ENCODE data around the gene NEDD8.

NEDD8 gene

GRCh38 chr14:24232121-24232644 is at the start of gene NEDD8:
Gene NEDD8 (minus strand): TSS chr14:24232367. CDS start chr14:24232267, 100 bp downstream.
- H3K9ac ChIP-seq (ENCODE audit: low read depth in 1 of 2, low read length in 2 of 2) = peak within 1 kb of the TSS; percentile 92 to 94
- peak within 1 kb of the TSS; percentile 85 for H3K27ac ChIP-seq (ENCODE audit: low read depth, low read length)
- peaks cover 14 to 25% of the 10 kb centered on the region in 2 donors for H3K36me3 ChIP-seq (ENCODE audit: control insufficient read depth in 1 of 2, insufficient read depth in 2 of 2, low read length in 2 of 2)
- peaks cover 22 to 29% of the 10 kb centered on the region in 2 donors for H3K4me1 ChIP-seq (ENCODE audit: control insufficient read depth in 1 of 2, insufficient read depth in 2 of 2, low read length in 2 of 2)
- H3K27me3 ChIP-seq (ENCODE audit: control insufficient read depth in 1 of 2, insufficient read depth in 2 of 2, low read length in 2 of 2) = no peaks in the 10 kb centered on the region
- no peaks in the 10 kb centered on the region for H3K9me3 ChIP-seq (ENCODE audit: control insufficient read depth in 1 of 2, low read length in 2 of 2)
- peak within 1 kb of the TSS; percentile 85 to 96 for H3K4me3 ChIP-seq (ENCODE audit: low read depth in 1 of 2, low read length in 2 of 2)

GRCh38 chr14:24281636-24282035 is 49.5 kb upstream of the NEDD8 start:
- Histone ChIP-seq H3K4me1 (ENCODE audit: control insufficient read depth in 1 of 2, insufficient read depth in 2 of 2, low read length in 2 of 2) (peaks cover 0 to 5% of the 10 kb centered on the region in 2 donors), H3K27ac (ENCODE audit: low read depth, low read length) (no peak overlapping the region)

GRCh38 chr14:24280797-24281460 is 48.8 kb upstream of the NEDD8 start:
- Histone ChIP-seq H3K27me3 (ENCODE audit: control insufficient read depth in 1 of 2, insufficient read depth in 2 of 2, low read length in 2 of 2) (no peaks in the 10 kb centered on the region), H3K4me3 (ENCODE audit: low read depth in 1 of 2, low read length in 2 of 2) (no peak overlapping the region), H3K27ac (ENCODE audit: low read depth, low read length) (no peak overlapping the region), H3K4me1 (ENCODE audit: control insufficient read depth in 1 of 2, insufficient read depth in 2 of 2, low read length in 2 of 2) (peaks cover 0 to 5% of the 10 kb centered on the region in 2 donors), H3K36me3 (ENCODE audit: control insufficient read depth in 1 of 2, insufficient read depth in 2 of 2, low read length in 2 of 2) (no peaks in the 10 kb centered on the region), H3K9me3 (ENCODE audit: control insufficient read depth in 1 of 2, low read length in 2 of 2) (no peaks in the 10 kb centered on the region), H3K9ac (ENCODE audit: low read depth in 1 of 2, low read length in 2 of 2) (no peak overlapping the region)

More at GRCh38 chr14:24281636-24282035, 49.5 kb upstream of the NEDD8 start:
- Histone ChIP-seq H3K9me3 (ENCODE audit: control insufficient read depth in 1 of 2, low read length in 2 of 2) (no peaks in the 10 kb centered on the region), H3K4me3 (ENCODE audit: low read depth in 1 of 2, low read length in 2 of 2) (no peak overlapping the region), H3K9ac (ENCODE audit: low read depth in 1 of 2, low read length in 2 of 2) (no peak overlapping the region), H3K27me3 (ENCODE audit: control insufficient read depth in 1 of 2, insufficient read depth in 2 of 2, low read length in 2 of 2) (no peaks in the 10 kb centered on the region), H3K36me3 (ENCODE audit: control insufficient read depth in 1 of 2, insufficient read depth in 2 of 2, low read length in 2 of 2) (no peaks in the 10 kb centered on the region)

- H3K27me3 ChIP-seq (ENCODE audit: control insufficient read depth in 1 of 2, insufficient read depth in 2 of 2, low read length in 2 of 2) = no peaks in the 10 kb centered on the region
- no peak overlapping the region for H3K4me3 ChIP-seq (ENCODE audit: low read depth in 1 of 2, low read length in 2 of 2)
- H3K27ac ChIP-seq (ENCODE audit: low read depth, low read length) = no peak overlapping the region
- no peaks in the 10 kb centered on the region for H3K9me3 ChIP-seq (ENCODE audit: control insufficient read depth in 1 of 2, low read length in 2 of 2)
- H3K9ac ChIP-seq (ENCODE audit: low read depth in 1 of 2, low read length in 2 of 2) = no peak overlapping the region
- peaks cover 0 to 7% of the 10 kb centered on the region in 2 donors for H3K4me1 ChIP-seq (ENCODE audit: control insufficient read depth in 1 of 2, insufficient read depth in 2 of 2, low read length in 2 of 2)
- H3K36me3 ChIP-seq (ENCODE audit: control insufficient read depth in 1 of 2, insufficient read depth in 2 of 2, low read length in 2 of 2) = no peaks in the 10 kb centered on the region
These were observed 47.4 kb upstream of the NEDD8 start for GRCh38 chr14:24279301-24280186.

GRCh38 chr14:24278424-24278823 is 46.3 kb upstream of the NEDD8 start:
- Histone ChIP-seq H3K4me3 (ENCODE audit: low read depth in 1 of 2, low read length in 2 of 2) (no peak overlapping the region), H3K4me1 (ENCODE audit: control insufficient read depth in 1 of 2, insufficient read depth in 2 of 2, low read length in 2 of 2) (peaks cover 10 to 12% of the 10 kb centered on the region in 2 donors), H3K9me3 (ENCODE audit: control insufficient read depth in 1 of 2, low read length in 2 of 2) (no peaks in the 10 kb centered on the region), H3K27me3 (ENCODE audit: control insufficient read depth in 1 of 2, insufficient read depth in 2 of 2, low read length in 2 of 2) (no peaks in the 10 kb centered on the region), H3K9ac (ENCODE audit: low read depth in 1 of 2, low read length in 2 of 2) (no peak overlapping the region), H3K36me3 (ENCODE audit: control insufficient read depth in 1 of 2, insufficient read depth in 2 of 2, low read length in 2 of 2) (no peaks in the 10 kb centered on the region), H3K27ac (ENCODE audit: low read depth, low read length) (no peak overlapping the region)

- no peak overlapping the region for H3K9ac ChIP-seq (ENCODE audit: low read depth in 1 of 2, low read length in 2 of 2)
- peaks cover 11 to 12% of the 10 kb centered on the region in 2 donors for H3K4me1 ChIP-seq (ENCODE audit: control insufficient read depth in 1 of 2, insufficient read depth in 2 of 2, low read length in 2 of 2)
- no peaks in the 10 kb centered on the region for H3K9me3 ChIP-seq (ENCODE audit: control insufficient read depth in 1 of 2, low read length in 2 of 2)
- no peaks in the 10 kb centered on the region for H3K27me3 ChIP-seq (ENCODE audit: control insufficient read depth in 1 of 2, insufficient read depth in 2 of 2, low read length in 2 of 2)
- no peak overlapping the region for H3K4me3 ChIP-seq (ENCODE audit: low read depth in 1 of 2, low read length in 2 of 2)
- H3K27ac ChIP-seq (ENCODE audit: low read depth, low read length) = no peak overlapping the region
- H3K36me3 ChIP-seq (ENCODE audit: control insufficient read depth in 1 of 2, insufficient read depth in 2 of 2, low read length in 2 of 2) = no peaks in the 10 kb centered on the region
These were observed 45.6 kb upstream of the NEDD8 start for GRCh38 chr14:24277606-24278321.

GRCh38 chr14:24277071-24277470 is 44.9 kb upstream of the NEDD8 start:
- Histone ChIP-seq H3K4me1 (ENCODE audit: control insufficient read depth in 1 of 2, insufficient read depth in 2 of 2, low read length in 2 of 2) (peaks cover 15 to 18% of the 10 kb centered on the region in 2 donors), H3K36me3 (ENCODE audit: control insufficient read depth in 1 of 2, insufficient read depth in 2 of 2, low read length in 2 of 2) (no peaks in the 10 kb centered on the region), H3K9ac (ENCODE audit: low read depth in 1 of 2, low read length in 2 of 2) (no peak overlapping the region), H3K9me3 (ENCODE audit: control insufficient read depth in 1 of 2, low read length in 2 of 2) (no peaks in the 10 kb centered on the region), H3K27me3 (ENCODE audit: control insufficient read depth in 1 of 2, insufficient read depth in 2 of 2, low read length in 2 of 2) (no peaks in the 10 kb centered on the region), H3K4me3 (ENCODE audit: low read depth in 1 of 2, low read length in 2 of 2) (no peak overlapping the region), H3K27ac (ENCODE audit: low read depth, low read length) (no peak overlapping the region)

GRCh38 chr14:24274101-24274543 is 42.0 kb upstream of the NEDD8 start:
- Histone ChIP-seq H3K9ac (ENCODE audit: low read depth in 1 of 2, low read length in 2 of 2) (peak overlapping the region in 1 of 2 donors; percentile 0), H3K4me1 (ENCODE audit: control insufficient read depth in 1 of 2, insufficient read depth in 2 of 2, low read length in 2 of 2) (peaks cover 20 to 27% of the 10 kb centered on the region in 2 donors), H3K27ac (ENCODE audit: low read depth, low read length) (no peak overlapping the region), H3K27me3 (ENCODE audit: control insufficient read depth in 1 of 2, insufficient read depth in 2 of 2, low read length in 2 of 2) (no peaks in the 10 kb centered on the region), H3K36me3 (ENCODE audit: control insufficient read depth in 1 of 2, insufficient read depth in 2 of 2, low read length in 2 of 2) (peaks cover 2 to 7% of the 10 kb centered on the region in 2 donors), H3K9me3 (ENCODE audit: control insufficient read depth in 1 of 2, low read length in 2 of 2) (no peaks in the 10 kb centered on the region), H3K4me3 (ENCODE audit: low read depth in 1 of 2, low read length in 2 of 2) (no peak overlapping the region)

- Histone ChIP-seq H3K9ac (ENCODE audit: low read depth in 1 of 2, low read length in 2 of 2) (peak overlapping the region in 1 of 2 donors; percentile 0), H3K27me3 (ENCODE audit: control insufficient read depth in 1 of 2, insufficient read depth in 2 of 2, low read length in 2 of 2) (no peaks in the 10 kb centered on the region), H3K4me3 (ENCODE audit: low read depth in 1 of 2, low read length in 2 of 2) (no peak overlapping the region), H3K27ac (ENCODE audit: low read depth, low read length) (no peak overlapping the region), H3K36me3 (ENCODE audit: control insufficient read depth in 1 of 2, insufficient read depth in 2 of 2, low read length in 2 of 2) (peaks cover 6 to 13% of the 10 kb centered on the region in 2 donors), H3K9me3 (ENCODE audit: control insufficient read depth in 1 of 2, low read length in 2 of 2) (no peaks in the 10 kb centered on the region), H3K4me1 (ENCODE audit: control insufficient read depth in 1 of 2, insufficient read depth in 2 of 2, low read length in 2 of 2) (peaks cover 20 to 27% of the 10 kb centered on the region in 2 donors)
These were observed 41.3 kb upstream of the NEDD8 start for GRCh38 chr14:24273422-24273998.

Data from duodenal mucosa (tissue), 2 donors.